ENCODE measurements around the gene GRIFIN.
A peak's percentile ranks its signal among the peaks of the same experiment; 100 is the strongest.

Gene GRIFIN

GRCh38 chr7:2432910-2433712, 43.1 kb downstream of the GRIFIN start:
- DNase-seq: no peak

DNA sequence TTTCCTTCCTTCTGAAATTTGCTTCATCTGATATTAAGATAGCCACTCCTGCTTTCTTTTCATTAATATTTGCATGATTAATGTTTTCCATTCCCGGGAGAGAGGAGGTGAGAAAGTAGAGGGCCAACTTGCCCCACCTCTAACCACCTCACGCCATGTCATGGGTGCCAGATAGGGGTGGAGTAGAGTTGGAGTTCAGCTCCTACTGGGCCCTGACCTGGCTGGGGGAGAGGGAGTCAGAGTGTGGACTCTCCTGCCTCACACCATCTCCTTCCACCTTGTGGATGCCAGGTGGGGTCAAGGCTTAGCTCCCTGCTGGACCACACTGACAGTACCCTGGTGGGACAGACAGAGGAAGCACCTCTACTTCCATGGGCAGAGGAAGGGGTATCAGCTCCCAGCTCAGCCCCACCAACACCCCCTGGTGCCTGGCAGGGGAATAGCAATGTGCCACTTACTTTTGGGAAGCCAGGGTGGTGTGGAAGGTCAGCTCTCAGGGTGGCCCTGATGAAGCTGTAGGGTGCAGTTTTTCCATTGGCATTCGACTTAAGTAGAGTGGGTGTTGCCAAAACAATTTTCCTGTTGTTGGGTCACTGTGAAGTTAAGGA, 44.8 kb downstream of the GRIFIN start:
- peak in 1 of 2 experiments; percentile 2 for DNase-seq

GRCh38 chr7:2425749-2426148, 50.4 kb downstream of the GRIFIN start:
- DNase-seq: no peak
